Calu3 (cell line): ENCODE results near the gene ZNF407. TPM values are rescaled to one million over a fixed set of nuclear protein-coding genes. Genes with fewer than 3 reads are reported as not detected.

Source experiments
- BruUV-seq: library from RNA; stranded (reverse); fragments of 400-500 nt; replicated peaks from 2 replicates; lab custom pipeline; 2021; lab: Mats Ljungman, UMichigan
- CTCF ChIA-PET: fragments of 300-600 bp; sonication (Branson Sonifier 250); formaldehyde crosslinking; loops from one replicate; lab custom pipeline; 2022; ENCODE audit warnings: antibody characterized with exemption; lab: Charles Lee
- DNase-seq: peaks from one replicate; pipeline ENCODE4 v3.0.0; 2022
- H3K27ac Mint-ChIP-seq: one replicate; pipeline ENCODE4 v1.8.0; 2022; ENCODE audit warnings: mixed read lengths; ENCODE audit not compliant: unreplicated experiment
- H3K27me3 Mint-ChIP-seq: one replicate; pipeline ENCODE4 v1.8.0; 2022; ENCODE audit warnings: mixed read lengths; ENCODE audit not compliant: unreplicated experiment
- H3K36me3 Mint-ChIP-seq: one replicate; pipeline ENCODE4 v1.8.0; 2022; ENCODE audit warnings: mild to moderate bottlenecking, moderate library complexity, mixed read lengths; ENCODE audit not compliant: insufficient read depth, unreplicated experiment
- H3K4me1 Mint-ChIP-seq: one replicate; pipeline ENCODE4 v1.8.0; 2022; ENCODE audit warnings: mild to moderate bottlenecking, low read depth, mixed read lengths; ENCODE audit not compliant: unreplicated experiment
- H3K4me3 Mint-ChIP-seq: one replicate; pipeline ENCODE4 v1.8.0; 2022; ENCODE audit warnings: mild to moderate bottlenecking, low read depth, moderate library complexity, mixed read lengths; ENCODE audit not compliant: unreplicated experiment
- H3K9me3 Mint-ChIP-seq: one replicate; pipeline ENCODE4 v1.8.0; 2022; ENCODE audit warnings: low read depth, mixed read lengths; ENCODE audit not compliant: unreplicated experiment
- intact Hi-C: fragments of 100-400 bp; cut with micrococcal nuclease; formaldehyde crosslinking; loops from one replicate; pipeline ENCODE4 v1.10.0; 2022; ENCODE audit not compliant: unreplicated experiment
- total RNA-seq: library from RNA; stranded (reverse); gene quantifications from 2 replicates; pipeline ENCODE4 v1.2.3, GENCODE V29; 2022
- TF ChIP-seq, protein P1 (sequence below): fragments of 200-600 bp; IDR thresholded peaks from one replicate; pipeline ENCODE4 v1.8.0; 2022; ENCODE audit warnings: antibody characterized with exemption; ENCODE audit not compliant: unreplicated experiment

ZNF407 gene
- total RNA-seq, 1 experiment from 2014 or later, result 17.4 TPM

GRCh38 chr18:74836296-74837139 lies 238.8 kb downstream of the ZNF407 start:
- H3K4me3 Mint-ChIP-seq, result peak overlapping the region; percentile 9
- DNase-seq, result peak; percentile 73
- TF ChIP-seq, protein P1, sequence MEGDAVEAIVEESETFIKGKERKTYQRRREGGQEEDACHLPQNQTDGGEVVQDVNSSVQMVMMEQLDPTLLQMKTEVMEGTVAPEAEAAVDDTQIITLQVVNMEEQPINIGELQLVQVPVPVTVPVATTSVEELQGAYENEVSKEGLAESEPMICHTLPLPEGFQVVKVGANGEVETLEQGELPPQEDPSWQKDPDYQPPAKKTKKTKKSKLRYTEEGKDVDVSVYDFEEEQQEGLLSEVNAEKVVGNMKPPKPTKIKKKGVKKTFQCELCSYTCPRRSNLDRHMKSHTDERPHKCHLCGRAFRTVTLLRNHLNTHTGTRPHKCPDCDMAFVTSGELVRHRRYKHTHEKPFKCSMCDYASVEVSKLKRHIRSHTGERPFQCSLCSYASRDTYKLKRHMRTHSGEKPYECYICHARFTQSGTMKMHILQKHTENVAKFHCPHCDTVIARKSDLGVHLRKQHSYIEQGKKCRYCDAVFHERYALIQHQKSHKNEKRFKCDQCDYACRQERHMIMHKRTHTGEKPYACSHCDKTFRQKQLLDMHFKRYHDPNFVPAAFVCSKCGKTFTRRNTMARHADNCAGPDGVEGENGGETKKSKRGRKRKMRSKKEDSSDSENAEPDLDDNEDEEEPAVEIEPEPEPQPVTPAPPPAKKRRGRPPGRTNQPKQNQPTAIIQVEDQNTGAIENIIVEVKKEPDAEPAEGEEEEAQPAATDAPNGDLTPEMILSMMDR, result no peak
- CTCF ChIA-PET, result no interaction called here
- H3K4me1 Mint-ChIP-seq, result peaks cover 45% of the 10 kb centered on the region
- H3K9me3 Mint-ChIP-seq, result no peaks in the 10 kb centered on the region
- peak overlapping the region; percentile 38 for H3K27ac Mint-ChIP-seq
- no peaks in the 10 kb centered on the region for H3K36me3 Mint-ChIP-seq
- BruUV-seq, result no TSS peak
- intact Hi-C loops, result no loop called here
- no peaks in the 10 kb centered on the region for H3K27me3 Mint-ChIP-seq

GRCh38 chr18:74840492-74841167 lies 243.0 kb downstream of the ZNF407 start:
- Mint-ChIP-seq H3K36me3 (no peaks in the 10 kb centered on the region), H3K27ac (no peak overlapping the region), H3K9me3 (no peaks in the 10 kb centered on the region), H3K4me3 (no peak overlapping the region), H3K4me1 (peaks cover 26% of the 10 kb centered on the region), H3K27me3 (no peaks in the 10 kb centered on the region)
- BruUV-seq, result no TSS peak
- CTCF ChIA-PET, result no interaction called here
- DNase-seq, result no peak
- TF ChIP-seq, protein P1, result no peak
- intact Hi-C loops, result no loop called here

- H3K27ac Mint-ChIP-seq, result no peak overlapping the region
- no peak overlapping the region for H3K4me3 Mint-ChIP-seq
- TF ChIP-seq, protein P1, result no peak
- no TSS peak for BruUV-seq
- CTCF ChIA-PET, result no interaction called here
- no peaks in the 10 kb centered on the region for H3K36me3 Mint-ChIP-seq
- intact Hi-C loops, result no loop called here
- H3K9me3 Mint-ChIP-seq, result no peaks in the 10 kb centered on the region
- peaks cover 20% of the 10 kb centered on the region for H3K4me1 Mint-ChIP-seq
- no peak for DNase-seq
- H3K27me3 Mint-ChIP-seq, result no peaks in the 10 kb centered on the region
These were observed 243.6 kb downstream of the ZNF407 start for GRCh38 chr18:74841248-74841647.

DNA sequence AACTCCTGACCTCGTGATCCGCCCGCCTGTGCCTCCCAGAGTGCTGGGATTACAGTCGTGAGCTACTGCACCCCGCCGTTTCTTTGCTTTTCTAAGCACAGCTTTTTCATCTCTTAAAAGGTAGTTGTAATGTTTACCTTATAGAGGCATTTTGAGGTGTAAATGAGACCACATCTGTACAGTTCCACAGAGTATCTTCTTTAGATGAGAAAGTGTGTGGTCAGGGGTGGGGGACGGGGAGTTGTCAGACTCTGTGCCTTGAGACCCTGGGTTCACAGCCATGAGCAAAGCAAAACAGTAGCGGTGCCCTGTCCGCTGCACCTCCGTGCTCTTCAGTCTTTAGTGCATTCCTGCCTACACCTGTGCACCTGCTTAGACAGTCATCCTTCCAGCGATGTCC lies 251.6 kb downstream of the ZNF407 start:
- Mint-ChIP-seq H3K4me1 (no peaks in the 10 kb centered on the region), H3K36me3 (no peaks in the 10 kb centered on the region), H3K4me3 (no peak overlapping the region), H3K27me3 (no peaks in the 10 kb centered on the region), H3K9me3 (no peaks in the 10 kb centered on the region), H3K27ac (no peak overlapping the region)
- no peak for DNase-seq
- TF ChIP-seq, protein P1, result no peak
- BruUV-seq, result no TSS peak
- intact Hi-C loops, result no loop called here
- CTCF ChIA-PET, result no interaction called here
